Measurements from ENCODE around the gene RBP2.
"Not testable (repeated sequence)": the region's sequence is repeated elsewhere in the genome, so short reads cannot be mapped to it uniquely, and the experiment has no call there.

RBP2 gene

DNA sequence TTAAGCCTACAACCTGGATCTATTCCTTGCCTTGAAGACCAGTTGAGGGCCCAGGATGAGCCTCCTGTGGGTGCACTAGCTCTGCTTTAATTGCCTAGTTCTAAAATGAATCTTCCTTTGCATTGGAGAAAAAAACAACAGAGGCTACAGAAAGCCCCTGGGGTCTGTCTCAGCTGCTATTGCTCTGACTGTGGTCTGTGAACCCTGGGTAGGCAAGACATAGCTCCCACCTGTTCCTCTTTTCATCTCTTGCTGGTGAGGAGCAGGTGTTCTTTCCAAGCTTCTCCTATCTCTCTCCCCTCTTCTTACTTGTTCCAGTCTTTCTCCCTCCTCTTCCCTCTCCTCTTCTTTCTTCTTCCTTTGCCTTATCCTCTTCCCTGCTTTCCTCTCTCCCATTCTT is 28.8 kb downstream of the RBP2 start:
- FAIRE-seq (no peak), DNase-seq (ENCODE audit: insufficient read length, low spot score) (no peak)

DNA sequence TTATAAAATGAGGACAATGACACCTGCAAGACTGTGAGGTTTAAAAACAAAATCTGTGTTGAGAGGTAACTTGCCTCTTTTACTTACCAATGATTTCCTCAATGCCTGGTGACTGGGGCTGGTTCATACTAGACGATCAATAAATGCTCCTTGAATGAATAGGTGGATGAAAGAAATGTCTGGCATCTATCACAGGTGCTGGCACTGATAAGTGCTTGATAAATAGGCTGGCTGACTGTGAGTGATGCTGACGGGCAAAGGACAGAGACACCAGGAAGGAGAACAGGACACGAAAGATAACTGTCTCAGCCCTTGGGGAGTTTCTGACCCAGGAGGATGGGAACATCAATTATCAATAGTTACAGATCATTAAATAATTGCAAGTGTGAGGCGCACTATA is 31.9 kb downstream of the RBP2 start:
- no peak for DNase-seq (ENCODE audit: insufficient read length, low spot score)
- no peak for FAIRE-seq

DNA sequence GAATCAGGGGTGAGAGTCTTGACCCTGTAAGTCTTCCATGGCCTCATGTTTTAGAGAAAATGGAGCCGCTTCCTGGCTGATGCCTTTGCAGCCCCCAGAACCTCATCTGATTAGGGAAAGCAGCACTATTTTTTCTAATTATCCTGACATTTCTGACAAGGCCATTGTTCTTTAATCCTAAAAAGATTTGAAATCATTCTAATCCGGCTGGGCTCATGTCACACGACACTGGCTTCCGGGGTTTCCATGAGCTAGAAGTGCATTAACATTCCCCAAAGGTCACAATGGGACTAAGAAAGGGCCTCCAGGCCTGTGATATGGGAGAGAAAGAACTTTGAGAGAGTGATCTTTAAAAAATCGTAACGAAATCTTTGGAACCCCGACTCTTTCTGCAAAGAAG is 33.1 kb downstream of the RBP2 start:
- DNase-seq (ENCODE audit: insufficient read length, low spot score) (no peak), FAIRE-seq (no peak)

DNA sequence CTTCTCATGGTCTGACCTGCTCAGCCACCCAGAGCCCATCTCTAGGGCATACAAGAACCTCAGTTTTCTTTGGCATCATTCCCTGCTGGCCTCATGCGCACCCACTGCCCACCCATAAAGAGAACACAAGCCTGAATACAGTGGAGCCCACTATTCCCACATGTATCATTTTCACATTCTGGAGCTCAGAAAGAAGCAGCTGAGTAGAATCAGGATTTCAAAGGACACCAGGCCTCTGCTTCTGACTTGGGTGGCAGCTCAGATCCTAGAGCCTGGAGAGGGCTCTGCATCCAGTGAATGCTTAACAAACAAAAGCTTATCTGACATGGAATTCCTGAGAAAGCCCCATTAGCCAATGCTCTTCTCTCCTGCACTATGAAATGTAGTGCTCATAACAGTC is 34.7 kb downstream of the RBP2 start:
- DNase-seq (ENCODE audit: insufficient read length, low spot score): no peak

GRCh38 chr3:139440639-139441556 is 35.4 kb downstream of the RBP2 start:
- FAIRE-seq (no peak), DNase-seq (ENCODE audit: insufficient read length, low spot score) (no peak)

More for the DNA sequence above, 34.7 kb downstream of the RBP2 start:
- FAIRE-seq: no peak

GRCh38 chr3:139439278-139439677 is 37.0 kb downstream of the RBP2 start:
- DNase-seq (ENCODE audit: insufficient read length, low spot score) (no peak), FAIRE-seq (no peak)

GRCh38 chr3:139434764-139435307 is 41.5 kb downstream of the RBP2 start:
- peak; percentile 35 for DNase-seq (ENCODE audit: insufficient read length, low spot score)
- peak; percentile 81 for FAIRE-seq

DNA sequence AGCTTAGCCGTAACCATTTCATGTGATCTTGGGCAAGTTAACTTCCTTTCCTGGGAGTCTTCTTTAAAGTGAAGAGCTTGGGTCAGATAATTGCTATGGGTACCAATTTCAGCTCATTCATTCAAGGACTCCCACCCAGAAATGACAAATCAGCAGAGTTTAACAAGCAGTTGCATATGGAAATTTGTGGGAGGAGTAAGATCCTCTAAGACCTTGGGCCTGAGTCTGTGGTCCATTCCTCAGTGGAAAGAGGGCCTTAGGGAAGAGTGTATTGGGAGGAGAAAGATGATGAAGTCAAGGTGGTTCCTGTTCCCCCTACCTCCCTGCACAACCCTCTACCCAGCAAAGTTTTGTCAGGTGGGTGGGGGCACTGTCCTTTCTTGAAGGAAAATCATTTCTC is 42.1 kb downstream of the RBP2 start:
- no peak for FAIRE-seq

GRCh38 chr3:139433089-139433488 is 43.2 kb downstream of the RBP2 start:
- DNase-seq (ENCODE audit: insufficient read length, low spot score): no peak
- no peak for FAIRE-seq

More for the DNA sequence above, 42.1 kb downstream of the RBP2 start:
- no peak for DNase-seq (ENCODE audit: insufficient read length, low spot score)

GRCh38 chr3:139430493-139430892 is 45.8 kb downstream of the RBP2 start:
- DNase-seq (ENCODE audit: insufficient read length, low spot score) (no peak), FAIRE-seq (no peak)

DNA sequence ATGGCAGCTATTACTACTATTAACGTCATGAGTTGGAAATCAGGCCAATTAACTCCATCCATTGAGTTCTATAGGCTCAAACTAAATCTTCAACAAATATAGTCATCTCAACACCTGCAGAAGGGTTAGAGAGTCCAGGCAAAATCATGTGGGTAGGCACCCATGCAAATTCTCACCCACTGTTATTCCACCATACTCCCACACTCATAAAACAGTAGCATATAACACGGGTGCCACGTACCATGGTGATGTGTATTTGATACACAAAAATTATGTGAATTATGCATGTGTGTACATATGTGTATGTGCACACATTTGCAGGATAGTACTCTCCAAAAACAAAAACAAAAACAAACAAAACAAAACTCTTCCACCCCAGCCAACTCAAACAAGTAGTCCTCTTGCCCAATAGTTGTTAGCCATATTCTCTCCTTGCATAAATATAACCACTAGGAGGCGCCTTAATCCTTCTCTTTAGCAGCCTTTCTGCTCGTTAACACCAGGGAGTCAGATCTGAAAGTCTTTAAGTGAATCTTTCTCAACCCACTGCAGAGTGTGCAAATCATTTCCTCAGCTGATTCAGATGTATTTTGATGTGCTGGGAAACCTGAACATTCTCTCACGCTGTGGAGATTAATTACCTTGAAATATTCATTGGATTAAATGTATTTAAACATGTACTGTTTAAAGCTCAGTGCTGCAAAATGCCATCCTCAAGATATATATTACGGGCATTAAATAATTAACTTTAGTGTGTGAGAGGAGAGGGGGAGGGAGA is 48.8 kb downstream of the RBP2 start:
- FAIRE-seq: no peak
- DNase-seq (ENCODE audit: insufficient read length, low spot score): peak; percentile 53

- DNase-seq (ENCODE audit: insufficient read length, low spot score) (no peak), FAIRE-seq (no peak)
Measured at GRCh38 chr3:139425745-139426400, 50.4 kb downstream of the RBP2 start.

GRCh38 chr3:139423232-139423631 is 53.1 kb downstream of the RBP2 start:
- FAIRE-seq (no peak), DNase-seq (ENCODE audit: insufficient read length, low spot score) (no peak)

GRCh38 chr3:139421460-139421859 is 54.9 kb downstream of the RBP2 start:
- no peak for DNase-seq (ENCODE audit: insufficient read length, low spot score)
- no peak for FAIRE-seq

- FAIRE-seq (no peak), DNase-seq (ENCODE audit: insufficient read length, low spot score) (no peak)
Measured at GRCh38 chr3:139421040-139421439, 55.3 kb downstream of the RBP2 start.

- DNase-seq (ENCODE audit: insufficient read length, low spot score) (no peak), FAIRE-seq (no peak)
Measured at GRCh38 chr3:139418144-139418543, 58.2 kb downstream of the RBP2 start.

GRCh38 chr3:139416275-139416674 is 60.0 kb downstream of the RBP2 start:
- DNase-seq (ENCODE audit: insufficient read length, low spot score): no peak
- FAIRE-seq: no peak

GRCh38 chr3:139414608-139415224 is 61.6 kb downstream of the RBP2 start:
- no peak for FAIRE-seq

GRCh38 chr3:139412891-139413290 is 63.4 kb downstream of the RBP2 start:
- not testable (repeated sequence) for DNase-seq (ENCODE audit: insufficient read length, low spot score); FAIRE-seq

More at GRCh38 chr3:139414608-139415224, 61.6 kb downstream of the RBP2 start:
- DNase-seq (ENCODE audit: insufficient read length, low spot score): no peak
